IPS-11a (cell line): Measurements from ENCODE around the gene RPL12.

Source experiments
- H3K4me3 ChIP-seq: one replicate; pipeline ENCODE4 v1.5.1; 2013; ENCODE audit warnings: low read depth, low read length, control low read depth

The RPL12 gene

DNA sequence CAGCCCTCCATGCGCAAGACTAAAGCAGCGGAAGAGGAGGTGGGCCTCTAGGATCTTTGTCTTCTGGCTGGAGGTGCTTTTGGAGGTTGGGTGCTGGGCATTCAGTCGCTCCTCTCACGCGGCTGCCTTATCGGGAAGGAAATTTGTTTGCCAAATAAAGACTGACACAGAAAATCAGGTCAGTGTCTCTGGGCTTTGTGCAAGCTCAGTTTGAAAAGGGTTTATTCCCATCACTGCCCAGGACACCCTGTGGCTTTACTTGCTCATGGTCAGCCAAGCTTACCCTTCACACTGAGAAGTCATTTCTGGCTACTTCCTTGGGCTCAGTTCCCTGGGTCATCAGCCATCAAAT lies 43.7 kb downstream of the RPL12 start:
- no peak overlapping the region for H3K4me3 ChIP-seq

DNA sequence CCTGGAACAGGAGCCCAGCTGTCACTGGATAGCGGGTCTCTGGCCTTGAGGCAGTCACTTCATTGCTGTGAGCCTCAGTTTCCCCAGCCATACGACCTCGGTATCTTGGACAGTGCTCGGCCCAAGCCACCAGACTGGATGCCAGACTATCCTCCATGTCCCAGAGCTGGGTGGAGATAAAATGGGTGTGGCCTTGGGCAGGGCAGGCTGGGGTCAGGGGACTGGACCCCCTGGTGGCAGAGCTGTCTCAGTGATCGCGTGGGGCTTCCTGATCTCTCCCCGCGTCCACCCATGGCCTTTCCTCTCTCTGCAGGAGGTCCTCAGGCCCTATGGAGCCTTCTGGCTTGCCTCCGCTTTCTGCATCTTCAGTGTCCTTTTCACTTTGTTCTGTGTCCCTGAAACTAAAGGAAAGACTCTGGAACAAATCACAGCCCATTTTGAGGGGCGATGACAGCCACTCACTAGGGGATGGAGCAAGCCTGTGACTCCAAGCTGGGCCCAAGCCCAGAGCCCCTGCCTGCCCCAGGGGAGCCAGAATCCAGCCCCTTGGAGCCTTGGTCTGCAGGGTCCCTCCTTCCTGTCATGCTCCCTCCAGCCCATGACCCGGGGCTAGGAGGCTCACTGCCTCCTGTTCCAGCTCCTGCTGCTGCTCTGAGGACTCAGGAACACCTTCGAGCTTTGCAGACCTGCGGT lies 44.3 kb downstream of the RPL12 start:
- no peak overlapping the region for H3K4me3 ChIP-seq

DNA sequence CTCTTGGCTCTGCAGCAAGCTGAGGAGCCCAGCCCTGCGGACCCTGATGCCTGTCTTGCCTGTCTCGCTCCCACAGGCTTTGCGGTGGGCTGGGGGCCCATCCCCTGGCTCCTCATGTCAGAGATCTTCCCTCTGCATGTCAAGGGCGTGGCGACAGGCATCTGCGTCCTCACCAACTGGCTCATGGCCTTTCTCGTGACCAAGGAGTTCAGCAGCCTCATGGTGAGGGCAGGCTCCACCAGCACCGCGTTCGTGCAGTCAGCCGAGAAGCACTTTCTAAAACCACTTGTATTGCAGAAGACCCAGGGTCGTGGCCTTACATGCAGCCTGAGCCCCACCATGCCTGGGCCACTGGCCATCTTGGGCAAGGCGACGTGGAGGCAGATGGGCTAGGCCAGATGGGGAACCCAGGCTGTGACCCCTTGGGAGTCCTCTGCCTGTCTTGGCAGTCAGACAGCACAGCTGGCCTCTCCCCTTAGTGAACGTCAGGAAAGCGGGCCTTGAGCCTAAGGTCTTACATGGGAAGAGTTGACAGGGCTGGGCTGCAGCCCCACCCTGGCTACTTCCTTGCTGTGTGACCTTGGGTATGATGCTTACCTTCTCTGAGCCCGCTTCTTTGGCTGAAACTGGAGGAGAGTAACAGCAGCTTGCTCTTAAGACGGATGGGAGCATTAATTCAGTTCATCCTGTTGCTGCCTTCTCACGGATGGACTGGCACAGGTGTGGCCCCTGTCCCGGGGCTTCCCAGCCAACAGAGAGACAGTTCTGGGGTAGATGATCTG lies 45.7 kb downstream of the RPL12 start:
- H3K4me3 ChIP-seq, result no peak overlapping the region

DNA sequence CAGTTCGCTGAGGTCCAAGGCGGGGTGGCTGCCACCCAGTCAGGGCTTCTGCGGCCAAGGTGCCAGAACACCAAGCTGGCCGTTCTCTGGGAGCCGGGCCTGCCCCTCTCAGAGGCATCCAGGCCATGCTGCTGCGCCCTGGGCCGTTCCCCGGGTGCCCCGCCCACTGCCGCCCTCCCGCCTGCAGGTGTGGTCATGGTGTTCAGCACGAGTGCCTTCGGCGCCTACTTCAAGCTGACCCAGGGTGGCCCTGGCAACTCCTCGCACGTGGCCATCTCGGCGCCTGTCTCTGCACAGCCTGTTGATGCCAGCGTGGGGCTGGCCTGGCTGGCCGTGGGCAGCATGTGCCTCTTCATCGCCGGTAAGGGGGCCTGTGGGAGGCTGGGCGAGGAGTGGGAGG lies 46.6 kb downstream of the RPL12 start:
- H3K4me3 ChIP-seq, result no peak overlapping the region

DNA sequence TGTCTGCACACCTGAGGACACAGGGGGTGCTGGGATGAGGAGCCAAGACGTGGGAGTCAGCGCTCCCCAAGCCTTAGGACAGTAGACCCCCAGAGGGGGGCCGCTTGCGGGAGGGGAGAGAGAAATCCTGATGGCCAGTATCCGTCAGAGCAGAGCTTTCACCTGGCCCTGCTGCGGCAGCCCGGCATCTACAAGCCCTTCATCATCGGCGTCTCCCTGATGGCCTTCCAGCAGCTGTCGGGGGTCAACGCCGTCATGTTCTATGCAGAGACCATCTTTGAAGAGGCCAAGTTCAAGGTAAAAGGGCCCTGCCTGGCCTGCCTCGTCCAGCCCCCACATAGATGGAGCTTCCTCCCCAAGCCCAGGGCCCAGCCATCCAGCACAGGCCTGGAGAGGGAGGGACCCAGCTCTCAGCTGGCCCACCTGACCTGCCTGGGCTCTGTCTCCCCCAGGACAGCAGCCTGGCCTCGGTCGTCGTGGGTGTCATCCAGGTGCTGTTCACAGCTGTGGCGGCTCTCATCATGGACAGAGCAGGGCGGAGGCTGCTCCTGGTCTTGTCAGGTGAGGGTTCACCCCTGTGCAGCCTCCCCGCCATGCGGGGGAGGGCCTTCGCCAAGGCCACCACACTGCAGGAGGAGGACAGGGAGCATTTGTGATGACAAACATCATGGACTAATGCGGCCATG lies 47.6 kb downstream of the RPL12 start:
- H3K4me3 ChIP-seq, result no peak overlapping the region

DNA sequence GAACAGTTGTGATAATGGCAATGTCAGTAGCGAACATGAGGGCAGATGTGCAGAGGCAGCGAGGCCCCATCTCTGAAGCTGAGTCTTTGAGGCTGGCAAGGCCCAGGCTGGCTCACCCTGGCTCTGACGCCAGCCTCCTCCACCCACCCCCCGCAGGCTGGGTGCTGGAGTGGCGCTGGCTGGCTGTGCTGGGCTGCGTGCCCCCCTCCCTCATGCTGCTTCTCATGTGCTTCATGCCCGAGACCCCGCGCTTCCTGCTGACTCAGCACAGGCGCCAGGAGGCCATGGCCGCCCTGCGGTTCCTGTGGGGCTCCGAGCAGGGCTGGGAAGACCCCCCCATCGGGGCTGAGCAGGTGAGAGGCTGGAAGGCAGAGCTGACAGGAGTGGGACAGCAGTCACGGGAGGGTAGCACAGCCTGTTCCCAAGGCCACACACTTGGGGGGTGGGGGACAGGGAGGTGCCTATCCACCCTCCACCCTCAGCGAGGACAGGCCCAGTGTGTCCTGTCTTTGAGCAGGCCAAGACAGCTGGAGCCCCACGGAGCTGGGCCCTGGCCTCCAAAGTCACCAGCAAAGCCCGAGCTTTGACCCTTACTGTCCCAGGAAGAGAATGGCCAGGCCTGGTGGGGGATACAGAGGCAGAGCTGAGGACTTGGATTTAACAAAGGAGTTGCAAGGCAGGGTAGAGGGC lies 48.7 kb downstream of the RPL12 start:
- no peak overlapping the region for H3K4me3 ChIP-seq

DNA sequence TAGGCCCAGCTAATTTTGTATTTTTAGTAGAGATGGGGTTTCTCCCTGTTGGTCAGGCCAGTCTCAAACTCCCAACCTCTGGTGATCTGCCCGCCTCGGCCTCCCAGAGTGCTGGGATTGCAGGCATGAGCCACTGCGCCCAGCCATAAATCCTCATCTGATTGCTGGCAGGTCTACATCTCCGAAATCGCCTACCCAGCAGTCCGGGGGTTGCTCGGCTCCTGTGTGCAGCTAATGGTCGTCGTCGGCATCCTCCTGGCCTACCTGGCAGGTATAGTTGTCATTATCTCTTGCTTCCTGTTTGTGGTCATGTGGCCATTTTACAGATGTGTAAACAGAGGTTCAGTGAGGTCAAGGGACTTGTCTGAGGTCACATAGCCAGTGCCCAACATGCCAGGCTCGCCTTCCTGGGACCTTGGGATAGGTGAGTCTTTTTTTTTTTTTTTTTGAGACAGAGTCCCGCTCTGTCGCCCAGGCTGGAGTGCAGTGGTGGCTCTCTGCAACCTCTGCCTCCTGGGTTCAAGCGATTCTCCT lies 51.4 kb downstream of the RPL12 start:
- H3K4me3 ChIP-seq, result no peak overlapping the region

DNA sequence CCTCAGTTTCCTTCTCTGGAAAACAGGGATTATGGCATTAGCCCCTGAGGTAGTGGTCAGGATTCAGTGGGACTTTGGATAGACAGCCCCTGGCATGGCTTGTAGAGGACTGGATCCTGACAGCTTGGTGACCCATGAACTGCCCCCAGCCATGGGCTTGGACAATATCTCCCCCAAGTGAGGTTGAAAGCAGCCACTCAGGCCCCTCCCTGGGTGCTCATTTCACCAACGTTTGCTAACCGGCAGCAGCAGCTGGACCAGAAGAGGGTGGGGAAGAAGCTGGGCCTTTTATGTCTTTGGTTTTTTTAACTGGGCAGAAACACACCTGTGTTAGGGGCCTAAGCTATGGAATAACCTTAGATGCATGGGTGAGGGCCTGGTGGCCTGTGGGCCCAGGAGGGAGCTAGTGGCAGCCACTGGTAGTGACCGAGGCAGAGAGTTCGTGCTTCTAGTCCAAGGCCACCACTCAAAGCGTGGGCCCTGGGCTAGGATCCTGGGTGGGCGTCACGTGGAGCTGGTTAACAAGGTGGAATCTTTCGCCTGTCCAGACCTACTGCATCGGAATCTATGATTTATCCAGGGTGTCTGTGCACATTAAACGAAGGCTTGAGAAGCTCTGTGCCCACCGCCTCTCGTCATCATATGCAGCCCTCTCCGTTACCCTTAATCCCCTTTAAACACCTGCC lies 52.3 kb downstream of the RPL12 start:
- H3K4me3 ChIP-seq, result no peak overlapping the region

DNA sequence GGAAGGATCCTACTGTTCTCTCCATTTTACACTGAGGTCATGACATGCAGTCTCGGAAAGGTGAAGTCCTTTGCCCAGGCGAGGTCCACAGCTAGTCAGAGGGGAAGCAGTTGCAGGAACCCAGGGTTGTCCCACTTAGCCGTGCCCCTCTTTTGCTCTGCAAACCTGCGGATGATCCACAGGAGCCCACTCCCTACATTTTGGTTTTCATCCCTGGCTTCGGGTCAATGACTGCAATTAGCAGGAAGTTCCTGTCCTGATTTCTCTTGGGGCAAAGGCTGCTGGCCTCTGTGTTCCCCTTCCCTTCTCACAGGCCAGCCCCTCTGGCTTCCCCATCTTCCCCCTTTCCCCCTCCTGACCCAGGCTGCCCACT lies 52.9 kb downstream of the RPL12 start:
- peak overlapping the region; percentile 81 for H3K4me3 ChIP-seq
